ENCODE results near the gene ZNF667.

DNA sequence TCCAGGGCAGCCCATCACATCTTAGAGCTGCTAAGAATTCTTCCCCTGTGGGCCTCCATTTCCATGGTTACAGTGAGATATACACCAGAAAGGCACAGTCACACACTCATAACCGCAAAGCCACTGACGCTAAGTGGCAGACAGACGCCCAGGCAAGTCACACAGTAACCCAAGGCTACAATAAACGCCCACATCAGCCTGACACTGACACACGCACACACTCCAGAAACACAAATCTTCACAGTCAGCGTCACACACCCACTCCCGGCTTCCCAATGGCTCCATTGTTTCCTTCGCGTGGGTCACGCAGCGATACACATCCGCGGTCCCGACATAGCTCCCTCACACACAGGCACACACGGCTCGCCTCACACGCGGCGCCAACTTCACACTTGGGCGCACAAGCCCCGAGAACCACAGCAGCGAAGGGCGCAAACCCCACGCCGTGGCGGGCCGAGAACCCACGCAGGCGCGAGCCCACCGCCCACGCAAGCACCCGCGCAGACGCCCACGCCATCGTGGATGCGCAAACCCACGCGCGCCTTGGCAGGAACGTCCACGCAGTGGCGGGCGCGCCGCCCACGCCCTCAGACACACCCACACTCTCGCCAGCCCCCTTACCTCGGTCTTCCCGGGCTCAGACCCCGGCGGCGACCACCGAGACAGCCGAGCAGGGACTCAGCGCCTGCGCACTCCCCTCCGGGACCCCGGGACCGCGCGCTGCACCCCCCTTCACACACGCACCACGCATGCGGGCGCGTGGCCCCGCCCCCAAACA lies at the start of gene ZNF667:
- no peak for TF ChIP-seq SUZ12 (IDR thresholded peaks at IDR 0.05; ENCODE audit: extremely low read depth, insufficient read depth, insufficient read length)
- no peak for TF ChIP-seq ZNF274 (IDR thresholded peaks at IDR 0.05; ENCODE audit: low read depth, low read length)
- no peak for TF ChIP-seq YY1 (IDR thresholded peaks at IDR 0.05; ENCODE audit: insufficient read depth, insufficient read length)

Data from NT2/D1 (cell line).